WTC11 (cell line): ENCODE data around the gene SKAP1. TPM values are rescaled to one million over a fixed set of nuclear protein-coding genes. Genes with fewer than 3 reads are reported as not detected.

ENCODE experiments used
- ATAC-seq: fragments of 200-7000 bp; cut with Tn5 transposase; 2 replicates; pipeline ENCODE4 v1.10.0; 2021; ENCODE audit warnings: mild to moderate bottlenecking, moderate library complexity
- CTCF ChIA-PET: fragments of 300-600 bp; sonication (Branson Sonifier 250); formaldehyde crosslinking; loops from one replicate; lab custom pipeline; 2021; ENCODE audit warnings: antibody characterized with exemption; lab: Charles Lee
- POLR2A ChIA-PET: fragments of 350-600 bp; sonication (Branson Sonifier 250); formaldehyde crosslinking; loops from one replicate; lab custom pipeline; 2021; ENCODE audit warnings: antibody characterized with exemption; lab: Charles Lee
- DNase-seq: peaks from one replicate; pipeline ENCODE4 v3.0.0; 2021; ENCODE audit warnings: low spot score
- H3K27ac Mint-ChIP-seq: 2 replicates; pipeline ENCODE4 v1.8.0; 2021; ENCODE audit warnings: mixed read lengths
- H3K27me3 Mint-ChIP-seq: 2 replicates; pipeline ENCODE4 v1.8.0; 2021; ENCODE audit warnings: low read depth, mild to moderate bottlenecking, moderate library complexity, mixed read lengths
- H3K36me3 Mint-ChIP-seq: 2 replicates; pipeline ENCODE4 v1.8.0; 2021; ENCODE audit warnings: mixed read lengths
- H3K4me1 Mint-ChIP-seq: 2 replicates; pipeline ENCODE4 v1.8.0; 2022; ENCODE audit warnings: mixed read lengths
- H3K4me3 Mint-ChIP-seq: 2 replicates; pipeline ENCODE4 v1.8.0; 2021; ENCODE audit warnings: mild to moderate bottlenecking, moderate library complexity, mixed read lengths
- H3K9me3 Mint-ChIP-seq: 2 replicates; pipeline ENCODE4 v1.8.0; 2021; ENCODE audit warnings: mixed read lengths
- ATF1 ChIP-seq: sonication (generic); formaldehyde crosslinking; IDR thresholded peaks from 2 replicates; pipeline ENCODE4 v1.8.1; 2023; ENCODE audit warnings: mild to moderate bottlenecking, moderate library complexity, missing genetic modification reagents
- ELF4 ChIP-seq: sonication (generic); formaldehyde crosslinking; IDR thresholded peaks from 2 replicates; pipeline ENCODE4 v1.8.1; 2022; ENCODE audit warnings: low read depth, mild to moderate bottlenecking, moderate library complexity, missing genetic modification reagents
- EMX1 ChIP-seq: fragments of 250-450 bp; sonication (Bioruptor Pico); IDR thresholded peaks from 2 replicates; pipeline ENCODE4 v1.8.0; 2021; ENCODE audit warnings: mild to moderate bottlenecking
- FOXJ3 ChIP-seq: sonication (generic); formaldehyde crosslinking; IDR thresholded peaks from 2 replicates; pipeline ENCODE4 v1.9.0; 2021; ENCODE audit warnings: missing genetic modification reagents, mild to moderate bottlenecking, borderline replicate concordance
- MYBL2 ChIP-seq: sonication (generic); formaldehyde crosslinking; IDR thresholded peaks from 2 replicates; pipeline ENCODE4 v1.8.1; 2023; ENCODE audit warnings: mild to moderate bottlenecking, moderate library complexity, missing genetic modification reagents
- NR1H2 ChIP-seq: sonication (generic); formaldehyde crosslinking; IDR thresholded peaks from 2 replicates; pipeline ENCODE4 v1.9.0; 2021; ENCODE audit warnings: mild to moderate bottlenecking, moderate library complexity, missing genetic modification reagents
- NR3C1 ChIP-seq: sonication (generic); formaldehyde crosslinking; conservative IDR thresholded peaks from 2 replicates; pipeline ENCODE4 v1.8.1; 2023; ENCODE audit warnings: low read depth, mild to moderate bottlenecking, missing genetic modification reagents
- SMAD3 ChIP-seq: sonication (generic); formaldehyde crosslinking; IDR thresholded peaks from 2 replicates; pipeline ENCODE4 v1.8.0; 2022; ENCODE audit warnings: missing genetic modification reagents, mild to moderate bottlenecking, borderline replicate concordance
- TEAD4 ChIP-seq: sonication (generic); formaldehyde crosslinking; IDR thresholded peaks from 2 replicates; pipeline ENCODE4 v1.8.0; 2022; ENCODE audit warnings: mild to moderate bottlenecking, missing genetic modification reagents
- ZBTB21 ChIP-seq: sonication (generic); formaldehyde crosslinking; IDR thresholded peaks from 2 replicates; pipeline ENCODE4 v1.8.1; 2023; ENCODE audit warnings: mild to moderate bottlenecking, missing genetic modification reagents, borderline replicate concordance
- ZNF138 ChIP-seq: sonication (generic); formaldehyde crosslinking; conservative IDR thresholded peaks from 2 replicates; pipeline ENCODE4 v1.8.1; 2022; ENCODE audit warnings: mild to moderate bottlenecking, moderate library complexity, missing genetic modification reagents
- ZNF671 ChIP-seq: fragments of 250-450 bp; sonication (Bioruptor Pico); IDR thresholded peaks from 2 replicates; pipeline ENCODE4 v1.8.0; 2021; ENCODE audit warnings: mild to moderate bottlenecking
- total RNA-seq: library from RNA; stranded (reverse); gene quantifications from 3 replicates; pipeline ENCODE4 v1.2.3, GENCODE V29; 2021
- TF ChIP-seq, protein P1 (sequence below): fragments of 250-450 bp; sonication (Bioruptor Pico); IDR thresholded peaks from 2 replicates; pipeline ENCODE4 v1.9.0; 2021; ENCODE audit warnings: mild to moderate bottlenecking, borderline replicate concordance
- TF ChIP-seq, protein P2 (sequence below): sonication (generic); formaldehyde crosslinking; IDR thresholded peaks from 2 replicates; pipeline ENCODE4 v1.8.1; 2022; ENCODE audit warnings: low read depth, mild to moderate bottlenecking, moderate library complexity, missing genetic modification reagents, borderline replicate concordance
- TF ChIP-seq, protein P3 (sequence below): sonication (generic); formaldehyde crosslinking; IDR thresholded peaks from 2 replicates; pipeline ENCODE4 v1.8.0; 2022; ENCODE audit warnings: mild to moderate bottlenecking, missing genetic modification reagents
- TF ChIP-seq, protein P4 (sequence below): sonication (generic); formaldehyde crosslinking; IDR thresholded peaks from 2 replicates; pipeline ENCODE4 v1.8.1; 2022; ENCODE audit warnings: low read depth, missing genetic modification reagents, borderline replicate concordance
- TF ChIP-seq, protein P5 (sequence below): sonication (generic); formaldehyde crosslinking; IDR thresholded peaks from 2 replicates; pipeline ENCODE4 v1.8.1; 2023; ENCODE audit warnings: mild to moderate bottlenecking, missing genetic modification reagents, moderate library complexity

SKAP1 gene
- total RNA-seq, 1 experiment from 2014 or later, result not detected

DNA sequence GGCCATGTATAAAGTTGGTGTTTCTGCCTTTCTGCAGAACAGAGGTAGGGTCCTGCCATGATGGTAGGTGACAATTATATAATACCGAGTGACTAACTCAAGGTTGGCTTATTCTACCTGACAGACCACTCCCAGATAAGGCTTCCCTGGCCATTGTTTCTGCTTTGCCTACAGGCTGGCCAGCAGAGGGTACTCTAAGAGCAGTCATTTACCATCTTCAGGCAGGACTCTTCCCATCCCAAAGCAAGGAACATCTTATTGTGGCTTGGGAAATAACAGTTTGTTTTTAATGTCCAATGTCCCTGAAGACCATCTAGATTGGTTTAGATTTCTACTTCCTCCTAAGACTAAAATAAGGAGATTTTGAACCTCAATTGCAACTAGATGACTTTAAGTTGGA, 248.4 kb downstream of the SKAP1 start:
- Mint-ChIP-seq H3K27me3 (peaks cover 21% of the 10 kb centered on the region), H3K27ac (no peak overlapping the region)
- CTCF ChIA-PET, result interaction anchor here (0.6 to 2.1 kb wide), 7 partner anchors 11 to 436 kb away, joined by 3 to 8 read pairs (median 6); no protein-coding TSS in a partner anchor
- POLR2A ChIA-PET, result no interaction called here
- ATAC-seq, result peak; percentile 93
- no peak for TF ChIP-seq ZNF671 (CRISPR knock-in tag)
- TF ChIP-seq, protein P1, sequence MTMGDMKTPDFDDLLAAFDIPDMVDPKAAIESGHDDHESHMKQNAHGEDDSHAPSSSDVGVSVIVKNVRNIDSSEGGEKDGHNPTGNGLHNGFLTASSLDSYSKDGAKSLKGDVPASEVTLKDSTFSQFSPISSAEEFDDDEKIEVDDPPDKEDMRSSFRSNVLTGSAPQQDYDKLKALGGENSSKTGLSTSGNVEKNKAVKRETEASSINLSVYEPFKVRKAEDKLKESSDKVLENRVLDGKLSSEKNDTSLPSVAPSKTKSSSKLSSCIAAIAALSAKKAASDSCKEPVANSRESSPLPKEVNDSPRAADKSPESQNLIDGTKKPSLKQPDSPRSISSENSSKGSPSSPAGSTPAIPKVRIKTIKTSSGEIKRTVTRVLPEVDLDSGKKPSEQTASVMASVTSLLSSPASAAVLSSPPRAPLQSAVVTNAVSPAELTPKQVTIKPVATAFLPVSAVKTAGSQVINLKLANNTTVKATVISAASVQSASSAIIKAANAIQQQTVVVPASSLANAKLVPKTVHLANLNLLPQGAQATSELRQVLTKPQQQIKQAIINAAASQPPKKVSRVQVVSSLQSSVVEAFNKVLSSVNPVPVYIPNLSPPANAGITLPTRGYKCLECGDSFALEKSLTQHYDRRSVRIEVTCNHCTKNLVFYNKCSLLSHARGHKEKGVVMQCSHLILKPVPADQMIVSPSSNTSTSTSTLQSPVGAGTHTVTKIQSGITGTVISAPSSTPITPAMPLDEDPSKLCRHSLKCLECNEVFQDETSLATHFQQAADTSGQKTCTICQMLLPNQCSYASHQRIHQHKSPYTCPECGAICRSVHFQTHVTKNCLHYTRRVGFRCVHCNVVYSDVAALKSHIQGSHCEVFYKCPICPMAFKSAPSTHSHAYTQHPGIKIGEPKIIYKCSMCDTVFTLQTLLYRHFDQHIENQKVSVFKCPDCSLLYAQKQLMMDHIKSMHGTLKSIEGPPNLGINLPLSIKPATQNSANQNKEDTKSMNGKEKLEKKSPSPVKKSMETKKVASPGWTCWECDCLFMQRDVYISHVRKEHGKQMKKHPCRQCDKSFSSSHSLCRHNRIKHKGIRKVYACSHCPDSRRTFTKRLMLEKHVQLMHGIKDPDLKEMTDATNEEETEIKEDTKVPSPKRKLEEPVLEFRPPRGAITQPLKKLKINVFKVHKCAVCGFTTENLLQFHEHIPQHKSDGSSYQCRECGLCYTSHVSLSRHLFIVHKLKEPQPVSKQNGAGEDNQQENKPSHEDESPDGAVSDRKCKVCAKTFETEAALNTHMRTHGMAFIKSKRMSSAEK, result no peak
- TF ChIP-seq, protein P2, sequence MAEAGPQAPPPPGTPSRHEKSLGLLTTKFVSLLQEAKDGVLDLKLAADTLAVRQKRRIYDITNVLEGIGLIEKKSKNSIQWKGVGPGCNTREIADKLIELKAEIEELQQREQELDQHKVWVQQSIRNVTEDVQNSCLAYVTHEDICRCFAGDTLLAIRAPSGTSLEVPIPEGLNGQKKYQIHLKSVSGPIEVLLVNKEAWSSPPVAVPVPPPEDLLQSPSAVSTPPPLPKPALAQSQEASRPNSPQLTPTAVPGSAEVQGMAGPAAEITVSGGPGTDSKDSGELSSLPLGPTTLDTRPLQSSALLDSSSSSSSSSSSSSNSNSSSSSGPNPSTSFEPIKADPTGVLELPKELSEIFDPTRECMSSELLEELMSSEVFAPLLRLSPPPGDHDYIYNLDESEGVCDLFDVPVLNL (CRISPR knock-in tag), result no peak
- no peak for TF ChIP-seq MYBL2 (CRISPR knock-in tag)
- TF ChIP-seq, protein P3, sequence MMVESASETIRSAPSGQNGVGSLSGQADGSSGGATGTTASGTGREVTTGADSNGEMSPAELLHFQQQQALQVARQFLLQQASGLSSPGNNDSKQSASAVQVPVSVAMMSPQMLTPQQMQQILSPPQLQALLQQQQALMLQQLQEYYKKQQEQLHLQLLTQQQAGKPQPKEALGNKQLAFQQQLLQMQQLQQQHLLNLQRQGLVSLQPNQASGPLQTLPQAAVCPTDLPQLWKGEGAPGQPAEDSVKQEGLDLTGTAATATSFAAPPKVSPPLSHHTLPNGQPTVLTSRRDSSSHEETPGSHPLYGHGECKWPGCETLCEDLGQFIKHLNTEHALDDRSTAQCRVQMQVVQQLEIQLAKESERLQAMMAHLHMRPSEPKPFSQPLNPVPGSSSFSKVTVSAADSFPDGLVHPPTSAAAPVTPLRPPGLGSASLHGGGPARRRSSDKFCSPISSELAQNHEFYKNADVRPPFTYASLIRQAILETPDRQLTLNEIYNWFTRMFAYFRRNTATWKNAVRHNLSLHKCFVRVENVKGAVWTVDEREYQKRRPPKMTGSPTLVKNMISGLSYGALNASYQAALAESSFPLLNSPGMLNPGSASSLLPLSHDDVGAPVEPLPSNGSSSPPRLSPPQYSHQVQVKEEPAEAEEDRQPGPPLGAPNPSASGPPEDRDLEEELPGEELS (CRISPR knock-in tag), result no peak
- TF ChIP-seq NR1H2 (CRISPR knock-in tag), result no peak
- TF ChIP-seq SMAD3 (CRISPR knock-in tag), result no peak
- no peak for TF ChIP-seq ATF1 (CRISPR knock-in tag)
- TF ChIP-seq, protein P4, sequence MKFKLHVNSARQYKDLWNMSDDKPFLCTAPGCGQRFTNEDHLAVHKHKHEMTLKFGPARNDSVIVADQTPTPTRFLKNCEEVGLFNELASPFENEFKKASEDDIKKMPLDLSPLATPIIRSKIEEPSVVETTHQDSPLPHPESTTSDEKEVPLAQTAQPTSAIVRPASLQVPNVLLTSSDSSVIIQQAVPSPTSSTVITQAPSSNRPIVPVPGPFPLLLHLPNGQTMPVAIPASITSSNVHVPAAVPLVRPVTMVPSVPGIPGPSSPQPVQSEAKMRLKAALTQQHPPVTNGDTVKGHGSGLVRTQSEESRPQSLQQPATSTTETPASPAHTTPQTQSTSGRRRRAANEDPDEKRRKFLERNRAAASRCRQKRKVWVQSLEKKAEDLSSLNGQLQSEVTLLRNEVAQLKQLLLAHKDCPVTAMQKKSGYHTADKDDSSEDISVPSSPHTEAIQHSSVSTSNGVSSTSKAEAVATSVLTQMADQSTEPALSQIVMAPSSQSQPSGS (CRISPR knock-in tag), result no peak
- no peak for TF ChIP-seq EMX1 (CRISPR knock-in tag)
- no peak for TF ChIP-seq FOXJ3 (CRISPR knock-in tag)
- TF ChIP-seq, protein P5, sequence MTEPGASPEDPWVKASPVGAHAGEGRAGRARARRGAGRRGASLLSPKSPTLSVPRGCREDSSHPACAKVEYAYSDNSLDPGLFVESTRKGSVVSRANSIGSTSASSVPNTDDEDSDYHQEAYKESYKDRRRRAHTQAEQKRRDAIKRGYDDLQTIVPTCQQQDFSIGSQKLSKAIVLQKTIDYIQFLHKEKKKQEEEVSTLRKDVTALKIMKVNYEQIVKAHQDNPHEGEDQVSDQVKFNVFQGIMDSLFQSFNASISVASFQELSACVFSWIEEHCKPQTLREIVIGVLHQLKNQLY (CRISPR knock-in tag), result no peak
- TF ChIP-seq ZBTB21, result no peak
- TF ChIP-seq TEAD4 (CRISPR knock-in tag), result no peak
- no peak for TF ChIP-seq NR3C1 (CRISPR knock-in tag)
- TF ChIP-seq ZNF138 (CRISPR knock-in tag), result no peak
- TF ChIP-seq ELF4 (CRISPR knock-in tag), result no peak
- TF ChIP-seq, all 79 proteins: peak for 0
- H3K9me3 Mint-ChIP-seq, result no peaks in the 10 kb centered on the region
- H3K36me3 Mint-ChIP-seq, result no peaks in the 10 kb centered on the region
- peaks cover 23% of the 10 kb centered on the region for H3K4me1 Mint-ChIP-seq
- peak; percentile 44 for DNase-seq
- no peak overlapping the region for H3K4me3 Mint-ChIP-seq
